Body of pancreas (tissue), 4 donors: ENCODE data around the gene KRTAP5-7.

Source experiments
- CTCF ChIP-seq, 7 experiments: fragments of 450-650 bp in 4 of 7; fragments of 200-600 bp in 3 of 7; sonication (generic) in 3 of 7; IDR thresholded peaks; one replicate each; pipeline ENCODE4 v1.5.1; 2016 to 2019; ENCODE audit warnings: antibody characterized with exemption in 7 of 7
- POLR2A ChIP-seq, 3 donors: fragments of 450-650 bp; IDR thresholded peaks; one replicate each; pipeline ENCODE4 v1.6.1; 2016; ENCODE audit warnings: antibody characterized with exemption in 3 of 3, mild to moderate bottlenecking in 2 of 3

- TF ChIP-seq CTCF (IDR thresholded peaks at IDR 0.05), result no peak
- no peak for TF ChIP-seq POLR2A (IDR thresholded peaks at IDR 0.05)
Measured at GRCh38 chr11:71535825-71536224, 8.8 kb downstream of the KRTAP5-7 start.
